Epithelial cell of esophagus (primary cell): ENCODE data around the gene HPSE2.

ENCODE experiments used
- DNase-seq: peaks from one replicate; pipeline ENCODE4 v3.0.0; 2010; ENCODE audit warnings: low read depth
- H3K4me3 ChIP-seq: 2 replicates; pipeline ENCODE4 v1.5.1; 2011; ENCODE audit warnings: mild to moderate bottlenecking, low read length, control low read depth
- TF ChIP-seq, protein P1 (sequence below): IDR thresholded peaks from 2 replicates; pipeline ENCODE4 v1.5.1; 2011; ENCODE audit warnings: low read depth, mild to moderate bottlenecking, low read length, control low read depth, inconsistent platforms; ENCODE audit not compliant: insufficient read depth; ENCODE audit errors: missing control alignments

HPSE2 gene

DNA sequence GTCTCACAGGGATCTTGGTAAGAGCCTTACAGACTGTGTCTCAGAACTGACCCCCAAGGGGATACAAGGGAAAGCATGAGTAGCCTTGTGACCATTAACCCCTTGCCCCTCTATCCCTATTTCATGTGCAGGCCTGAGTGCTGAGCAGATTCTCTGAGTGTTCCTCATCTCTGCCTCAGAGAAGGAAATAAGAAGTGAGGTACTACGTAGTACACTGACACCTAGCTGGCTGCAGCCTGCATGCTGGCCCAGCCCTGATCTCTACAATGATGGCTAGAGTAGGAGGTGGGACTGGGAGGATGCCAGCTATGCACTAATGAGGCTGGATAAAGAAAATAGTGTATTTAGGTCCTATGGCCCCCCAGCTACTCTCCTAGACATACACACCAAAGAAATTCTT, 614.0 kb downstream of the HPSE2 start:
- no peak overlapping the region for H3K4me3 ChIP-seq
- TF ChIP-seq, protein P1, sequence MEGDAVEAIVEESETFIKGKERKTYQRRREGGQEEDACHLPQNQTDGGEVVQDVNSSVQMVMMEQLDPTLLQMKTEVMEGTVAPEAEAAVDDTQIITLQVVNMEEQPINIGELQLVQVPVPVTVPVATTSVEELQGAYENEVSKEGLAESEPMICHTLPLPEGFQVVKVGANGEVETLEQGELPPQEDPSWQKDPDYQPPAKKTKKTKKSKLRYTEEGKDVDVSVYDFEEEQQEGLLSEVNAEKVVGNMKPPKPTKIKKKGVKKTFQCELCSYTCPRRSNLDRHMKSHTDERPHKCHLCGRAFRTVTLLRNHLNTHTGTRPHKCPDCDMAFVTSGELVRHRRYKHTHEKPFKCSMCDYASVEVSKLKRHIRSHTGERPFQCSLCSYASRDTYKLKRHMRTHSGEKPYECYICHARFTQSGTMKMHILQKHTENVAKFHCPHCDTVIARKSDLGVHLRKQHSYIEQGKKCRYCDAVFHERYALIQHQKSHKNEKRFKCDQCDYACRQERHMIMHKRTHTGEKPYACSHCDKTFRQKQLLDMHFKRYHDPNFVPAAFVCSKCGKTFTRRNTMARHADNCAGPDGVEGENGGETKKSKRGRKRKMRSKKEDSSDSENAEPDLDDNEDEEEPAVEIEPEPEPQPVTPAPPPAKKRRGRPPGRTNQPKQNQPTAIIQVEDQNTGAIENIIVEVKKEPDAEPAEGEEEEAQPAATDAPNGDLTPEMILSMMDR, result no peak
- DNase-seq, result no peak

DNA sequence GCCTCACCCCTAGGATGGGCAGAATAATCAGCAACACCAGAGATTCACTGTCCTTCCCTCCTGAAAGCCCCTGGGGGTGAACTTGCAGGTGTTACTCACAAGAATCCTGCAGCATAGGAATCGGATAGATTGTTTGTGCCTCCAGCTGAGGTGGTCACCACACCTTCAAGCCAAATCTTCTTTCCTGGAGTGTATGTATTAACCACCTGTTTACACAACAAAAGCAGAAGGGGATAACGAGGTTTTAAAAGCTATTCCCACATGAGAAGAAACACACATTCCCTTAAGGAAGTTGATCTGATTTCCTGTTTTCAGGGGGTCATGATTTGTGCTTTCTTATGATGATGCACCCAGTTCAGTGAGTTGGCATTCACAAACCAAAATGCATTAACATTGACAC, 615.1 kb downstream of the HPSE2 start:
- TF ChIP-seq, protein P1, result no peak
- H3K4me3 ChIP-seq, result no peak overlapping the region
- DNase-seq, result no peak

DNA sequence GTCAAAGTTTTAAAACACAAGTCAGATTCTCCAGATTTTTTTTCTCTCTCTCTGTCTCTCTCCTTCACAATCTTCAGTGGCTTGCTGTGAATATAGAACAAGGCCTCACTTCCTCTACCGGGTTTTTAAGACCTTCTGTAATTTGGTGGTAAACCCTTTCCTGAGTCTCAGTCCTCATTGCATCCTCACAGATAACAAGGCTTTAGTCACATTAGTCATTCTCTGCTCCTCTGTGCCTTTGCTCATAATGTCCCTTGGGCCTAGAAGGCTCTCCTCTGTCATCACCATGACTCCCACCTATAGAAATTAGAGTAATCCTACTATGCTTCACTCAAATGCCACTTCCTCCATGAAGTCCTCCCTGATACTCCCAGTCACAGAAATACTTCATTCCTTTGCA, 616.2 kb downstream of the HPSE2 start:
- no peak for DNase-seq
- TF ChIP-seq, protein P1, result no peak
- H3K4me3 ChIP-seq, result no peak overlapping the region

DNA sequence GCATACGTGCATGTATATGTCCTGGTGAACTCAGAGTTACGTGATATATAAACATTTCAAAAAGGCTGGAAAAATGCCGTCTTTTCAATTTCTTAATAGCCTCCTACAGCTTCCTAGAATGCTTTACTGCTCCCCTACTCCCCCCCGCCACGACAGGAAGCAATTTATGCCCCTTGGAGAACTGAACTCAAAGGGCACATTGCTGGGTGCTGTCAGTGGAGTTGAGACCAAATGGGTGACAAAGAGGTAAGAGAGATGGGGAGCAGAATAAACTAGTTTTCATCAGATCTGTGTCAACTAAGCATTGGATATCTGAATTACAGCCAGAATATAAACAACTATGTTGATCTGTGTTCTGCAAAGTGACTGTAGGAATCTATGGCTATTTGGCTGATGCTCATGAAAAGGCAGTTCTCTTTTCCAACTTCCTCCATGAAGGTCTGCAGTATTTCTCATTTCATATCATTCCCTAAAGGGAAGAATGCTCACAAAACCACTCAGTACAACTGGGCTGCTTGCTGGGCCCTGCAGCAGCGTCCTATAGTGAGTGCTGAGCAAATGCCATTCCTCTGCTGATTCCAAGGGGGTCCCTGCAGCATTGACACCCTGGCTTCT, 617.6 kb downstream of the HPSE2 start:
- TF ChIP-seq, protein P1, result no peak
- DNase-seq, result no peak
- H3K4me3 ChIP-seq, result no peak overlapping the region

DNA sequence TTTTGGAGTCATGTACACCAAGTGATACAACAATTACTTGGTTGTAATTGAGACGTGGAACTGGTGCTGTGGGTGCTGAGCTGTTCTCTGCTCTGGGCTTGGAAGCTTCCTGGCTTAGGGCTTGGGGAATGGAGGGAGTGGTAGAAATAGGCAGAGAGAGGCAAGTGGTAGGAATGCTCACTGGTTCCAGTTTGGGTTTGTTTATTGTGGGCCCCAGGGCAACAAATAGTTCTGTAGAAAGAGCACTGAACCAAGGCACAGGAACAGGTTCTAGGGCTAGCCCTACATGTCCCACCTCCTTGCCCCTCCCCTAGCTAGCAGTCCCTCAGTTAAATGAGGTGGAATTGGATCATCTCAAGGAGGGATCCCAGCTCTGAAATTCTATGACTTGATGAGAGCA, 622.2 kb downstream of the HPSE2 start:
- TF ChIP-seq, protein P1, result no peak
- no peak for DNase-seq
- H3K4me3 ChIP-seq, result no peak overlapping the region

DNA sequence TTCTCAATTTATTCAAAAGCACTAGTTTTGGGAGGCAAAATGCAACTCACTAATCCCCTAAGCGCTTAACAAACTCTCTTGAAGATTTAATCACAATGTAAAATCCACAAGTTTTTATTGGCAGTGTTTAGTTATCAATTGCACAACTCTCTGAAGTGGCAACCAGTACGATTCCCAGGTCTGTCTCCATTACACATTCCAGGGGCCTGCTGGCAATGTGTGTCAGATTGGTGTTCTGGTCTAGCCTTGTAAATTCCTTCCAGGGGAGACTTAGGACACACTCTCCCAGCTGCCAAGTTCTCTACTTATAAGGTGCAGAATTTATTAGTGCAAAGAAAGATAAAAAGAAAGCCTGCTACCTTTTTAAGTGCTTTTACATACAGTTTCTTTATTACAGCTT, 624.2 kb downstream of the HPSE2 start:
- TF ChIP-seq, protein P1, result no peak
- no peak for DNase-seq

DNA sequence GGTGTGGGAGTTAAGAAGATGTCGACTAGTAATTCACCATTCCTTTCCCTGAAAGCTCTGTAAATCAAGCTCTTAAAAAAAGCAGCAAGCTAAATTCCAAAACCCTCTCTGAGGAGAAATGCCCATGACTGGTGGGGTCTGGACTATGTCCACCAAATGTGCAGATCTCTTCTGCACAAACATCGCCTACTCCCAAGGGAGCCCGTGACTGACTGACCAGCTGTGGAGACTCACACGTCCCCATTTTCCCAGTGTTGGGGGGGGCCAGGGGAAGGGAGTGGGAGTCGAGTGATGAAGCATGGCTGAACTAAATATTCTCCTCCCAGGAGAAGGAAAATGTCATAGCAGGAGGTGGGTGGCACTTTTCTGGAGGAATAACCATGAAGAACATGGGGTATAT, 624.8 kb downstream of the HPSE2 start:
- H3K4me3 ChIP-seq, result no peak overlapping the region
- TF ChIP-seq, protein P1, result no peak
- no peak for DNase-seq

More for the DNA sequence above, 624.2 kb downstream of the HPSE2 start:
- no peak overlapping the region for H3K4me3 ChIP-seq
